IPS-15b (cell line): Measurements from ENCODE around the gene MTHFSD.

Experiments used
- H3K27me3 ChIP-seq: one replicate; pipeline ENCODE4 v1.6.1; 2013; ENCODE audit warnings: low read length; ENCODE audit not compliant: control insufficient read depth, insufficient read depth
- H3K36me3 ChIP-seq: one replicate; pipeline ENCODE4 v1.6.1; 2013; ENCODE audit warnings: low read length; ENCODE audit not compliant: control insufficient read depth, insufficient read depth
- H3K4me1 ChIP-seq: one replicate; pipeline ENCODE4 v1.6.1; 2013; ENCODE audit warnings: mild to moderate bottlenecking, low read length; ENCODE audit not compliant: control insufficient read depth, insufficient read depth
- H3K4me3 ChIP-seq: one replicate; pipeline ENCODE4 v1.5.1; 2013; ENCODE audit warnings: low read depth, low read length
- H3K9ac ChIP-seq: one replicate; pipeline ENCODE4 v1.6.1; 2013; ENCODE audit warnings: low read depth, mild to moderate bottlenecking, low read length
- H3K9me3 ChIP-seq: one replicate; pipeline ENCODE4 v1.6.1; 2013; ENCODE audit warnings: mild to moderate bottlenecking, low read length; ENCODE audit not compliant: control insufficient read depth, insufficient read depth

Gene MTHFSD

DNA sequence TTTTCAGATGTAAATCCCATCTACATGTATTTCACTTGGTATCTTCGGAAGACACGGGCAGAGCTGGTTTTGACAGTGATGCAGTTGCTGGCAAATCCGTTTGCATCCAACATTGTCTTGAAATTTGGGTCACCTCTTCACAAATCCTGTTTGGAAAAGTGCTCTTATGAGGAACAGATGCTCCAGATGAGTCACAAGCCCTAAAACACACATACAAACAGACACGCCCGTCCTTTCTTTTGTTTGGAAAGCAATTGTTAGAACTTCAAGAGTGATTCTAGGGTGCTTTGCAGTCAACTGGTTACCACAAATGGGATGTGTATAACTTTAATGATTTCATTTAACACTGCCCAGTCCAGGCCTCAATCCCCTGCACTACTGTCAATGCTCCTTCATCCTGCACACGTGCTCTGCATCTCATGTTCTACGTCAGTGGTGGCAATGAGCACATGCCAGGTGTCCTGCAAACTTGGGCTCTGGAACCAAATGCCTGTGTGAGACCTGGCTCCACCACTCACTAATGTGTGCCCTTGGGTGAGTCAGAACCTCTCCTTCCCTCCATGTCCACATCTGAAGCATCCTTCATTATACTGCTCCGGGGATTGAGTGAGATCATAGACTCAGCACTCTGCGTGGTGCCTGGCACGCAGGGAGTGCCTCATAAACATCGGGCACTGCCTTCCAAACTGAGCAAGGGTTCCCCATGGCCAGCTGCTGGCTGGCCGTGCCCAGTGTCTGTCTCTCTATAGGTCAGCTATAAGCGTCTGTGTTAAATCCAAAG, 64.0 kb downstream of the MTHFSD start:
- Histone ChIP-seq H3K9me3 (no peaks in the 10 kb centered on the region), H3K27me3 (peaks cover 88% of the 10 kb centered on the region), H3K36me3 (no peaks in the 10 kb centered on the region), H3K4me3 (no peak overlapping the region), H3K9ac (no peak overlapping the region), H3K4me1 (no peaks in the 10 kb centered on the region)

DNA sequence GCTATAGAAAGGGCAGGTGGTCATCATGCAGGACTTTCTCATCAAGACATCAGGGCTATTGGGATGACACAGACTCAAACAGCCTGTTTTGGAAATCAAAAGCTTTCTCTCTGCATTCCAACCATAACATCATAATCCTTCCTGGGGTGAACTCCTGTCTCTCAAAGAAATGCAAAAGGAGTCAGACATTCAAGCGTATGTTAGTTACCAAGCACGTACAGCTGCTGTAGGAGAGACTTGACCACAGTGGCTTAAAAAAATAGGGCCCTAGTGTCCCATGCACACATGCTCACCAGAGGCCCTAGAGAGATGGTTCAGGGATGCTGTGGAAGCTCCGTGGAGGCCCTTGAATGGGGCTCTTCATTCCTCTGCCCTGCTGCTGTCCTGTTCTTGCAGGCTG, 69.3 kb downstream of the MTHFSD start:
- peaks cover 44% of the 10 kb centered on the region for H3K27me3 ChIP-seq
- H3K4me3 ChIP-seq: no peak overlapping the region
- no peaks in the 10 kb centered on the region for H3K4me1 ChIP-seq
- H3K9me3 ChIP-seq: no peaks in the 10 kb centered on the region
- no peak overlapping the region for H3K9ac ChIP-seq
- no peaks in the 10 kb centered on the region for H3K36me3 ChIP-seq

DNA sequence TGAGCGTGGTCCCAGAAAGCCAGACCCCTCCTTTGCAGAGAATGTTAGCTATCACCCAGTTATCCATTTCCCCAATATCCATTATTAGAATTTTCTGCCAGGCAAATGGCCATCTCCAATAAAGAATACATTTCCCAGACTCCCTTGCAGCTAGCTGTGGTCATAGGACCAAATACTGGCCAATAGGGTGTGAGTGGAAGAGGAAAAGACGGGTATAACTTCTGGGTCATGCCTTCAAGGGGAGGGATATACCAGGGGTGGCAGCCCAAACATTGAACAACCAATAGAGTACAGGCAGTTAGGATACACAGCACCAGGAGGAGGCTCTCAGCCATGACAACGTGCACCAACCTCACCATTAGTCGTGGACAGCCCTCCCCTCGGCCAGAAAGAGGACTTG, 70.8 kb downstream of the MTHFSD start:
- no peak overlapping the region for H3K9ac ChIP-seq
- no peak overlapping the region for H3K4me3 ChIP-seq
- H3K9me3 ChIP-seq: no peaks in the 10 kb centered on the region
- no peaks in the 10 kb centered on the region for H3K4me1 ChIP-seq
- no peaks in the 10 kb centered on the region for H3K36me3 ChIP-seq
- peaks cover 30% of the 10 kb centered on the region for H3K27me3 ChIP-seq

DNA sequence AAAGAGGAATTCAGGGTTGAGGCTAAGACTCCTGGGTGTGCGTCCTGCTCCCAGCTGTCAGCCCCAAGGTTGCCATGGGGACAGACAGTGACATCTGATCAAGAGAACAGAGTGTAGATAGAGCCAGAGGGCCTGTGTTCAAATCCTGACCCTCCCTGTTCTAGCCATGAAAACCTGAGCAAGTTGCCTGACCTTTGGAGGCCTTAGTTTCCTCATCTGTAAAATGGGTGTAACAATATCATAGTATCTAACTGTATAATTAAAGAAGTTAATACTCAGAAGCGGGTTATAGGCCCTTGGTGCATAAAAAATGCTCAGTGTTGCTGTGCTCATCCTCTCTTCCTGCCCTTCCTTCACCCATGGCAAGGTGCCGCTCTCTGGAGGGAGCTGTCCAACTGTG, 73.4 kb downstream of the MTHFSD start:
- no peaks in the 10 kb centered on the region for H3K9me3 ChIP-seq
- no peak overlapping the region for H3K9ac ChIP-seq
- H3K36me3 ChIP-seq: no peaks in the 10 kb centered on the region
- H3K4me3 ChIP-seq: no peak overlapping the region
- peaks cover 18% of the 10 kb centered on the region for H3K27me3 ChIP-seq
- H3K4me1 ChIP-seq: peaks cover 3% of the 10 kb centered on the region

DNA sequence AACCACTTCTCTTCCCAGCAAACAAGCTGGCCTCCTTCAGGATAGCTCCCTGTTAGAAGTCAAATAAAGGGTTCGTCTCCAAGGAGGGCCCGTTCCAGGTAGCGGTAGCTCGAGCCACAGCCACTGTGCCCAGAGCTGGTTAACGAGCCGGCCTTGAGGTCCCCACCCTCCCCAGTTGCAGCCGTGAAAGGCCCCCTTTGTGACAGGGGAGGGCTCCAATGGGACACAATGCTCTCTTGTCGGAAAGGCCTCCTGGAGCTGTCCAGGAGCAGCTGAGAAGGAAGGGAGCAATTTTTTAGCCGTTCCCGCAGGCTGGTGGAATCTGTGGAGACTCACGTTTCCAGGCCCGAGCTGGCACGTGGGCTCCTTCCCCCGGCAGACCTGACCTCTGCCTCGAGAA, 74.6 kb downstream of the MTHFSD start:
- H3K27me3 ChIP-seq: peaks cover 14% of the 10 kb centered on the region
- H3K9me3 ChIP-seq: no peaks in the 10 kb centered on the region
- no peak overlapping the region for H3K9ac ChIP-seq
- no peak overlapping the region for H3K4me3 ChIP-seq
- peaks cover 4% of the 10 kb centered on the region for H3K4me1 ChIP-seq
- H3K36me3 ChIP-seq: no peaks in the 10 kb centered on the region
